HL-60 (cell line): ENCODE measurements around the gene ASS1.

ENCODE experiments used
- CTCF ChIP-seq: IDR thresholded peaks from one replicate; pipeline ENCODE4 v1.5.1; 2011; ENCODE audit warnings: low read length, control low read depth, inconsistent platforms; ENCODE audit not compliant: insufficient read depth
- GABPA ChIP-seq: IDR thresholded peaks from 2 replicates; pipeline ENCODE4 v1.6.1; 2012; ENCODE audit warnings: low read depth
- POLR2AphosphoS5 ChIP-seq: IDR thresholded peaks from 2 replicates; pipeline ENCODE4 v1.6.1; 2012; ENCODE audit warnings: low read depth
- REST ChIP-seq: IDR thresholded peaks from 2 replicates; pipeline ENCODE4 v1.6.1; 2012; ENCODE audit warnings: low read depth; ENCODE audit not compliant: insufficient replicate concordance
- SPI1 ChIP-seq: IDR thresholded peaks from 2 replicates; pipeline ENCODE4 v1.6.1; 2012; ENCODE audit warnings: low read depth, mild to moderate bottlenecking, borderline replicate concordance

GRCh38 chr9:130462685-130463540 lies 18.2 kb downstream of the ASS1 start:
- TF ChIP-seq SPI1 = no peak
- no peak for TF ChIP-seq CTCF
- no peak for TF ChIP-seq POLR2AphosphoS5
- no peak for TF ChIP-seq GABPA
- no peak for TF ChIP-seq REST
